RKO (cell line): ENCODE measurements around the gene GABRR2.

ENCODE experiments used
- DNase-seq: peaks from one replicate; pipeline ENCODE4 v3.0.0-alpha.2; 2016; ENCODE audit warnings: low spot score

Gene GABRR2

DNA sequence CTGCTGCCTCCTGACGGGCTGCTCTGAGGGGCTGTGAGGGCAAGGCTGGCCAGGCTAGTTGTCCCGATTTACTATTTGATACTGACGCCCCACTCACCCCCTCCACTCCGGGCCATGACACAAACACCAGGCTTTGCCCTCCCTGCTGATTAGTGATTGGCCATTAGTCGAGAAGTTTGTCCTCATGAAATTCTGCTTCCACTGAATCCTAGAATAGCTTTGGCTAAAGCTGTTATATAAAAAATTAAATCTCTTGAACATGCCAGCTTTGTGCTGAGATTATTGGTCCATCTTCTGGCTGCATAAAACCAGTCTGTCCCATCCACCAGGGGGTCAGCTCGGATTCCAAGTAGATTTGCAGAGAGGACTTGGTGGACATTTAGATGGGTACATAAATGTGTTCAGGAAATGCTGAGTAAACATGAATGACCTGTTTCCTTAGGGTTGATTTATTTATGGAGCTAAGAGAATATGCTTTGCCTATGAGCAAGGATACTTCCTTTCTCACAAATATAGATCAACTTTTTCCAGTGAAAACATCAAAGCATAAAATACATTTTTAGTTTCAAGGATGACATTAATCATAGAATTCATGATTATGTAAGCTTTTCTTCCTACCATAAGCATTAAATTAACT lies at the start of gene GABRR2:
Gene GABRR2, minus strand, starts transcription at position 51 of the 637 bp plus-strand sequence. CDS start 134 bp downstream, outside the sequence.
- DNase-seq, result no peak

DNA sequence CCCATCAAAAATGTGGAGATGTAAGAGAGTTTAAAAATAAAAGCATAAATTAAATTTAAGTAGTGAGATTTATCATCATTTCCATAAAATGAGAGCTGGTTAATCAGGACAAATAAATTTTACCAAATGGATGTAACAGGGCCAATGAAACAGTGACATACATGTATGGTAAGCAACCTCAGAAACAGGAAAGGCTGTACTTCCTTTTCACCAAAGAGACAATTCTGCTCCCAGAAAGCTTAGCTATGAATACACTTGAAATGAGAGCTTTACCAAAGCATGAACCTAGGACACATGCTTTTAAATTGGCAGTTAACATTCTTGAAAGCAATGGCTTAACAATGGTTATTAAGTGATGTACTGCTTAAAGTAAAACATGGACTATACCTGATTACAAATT lies 49.5 kb upstream of the GABRR2 start:
- DNase-seq, result no peak

DNA sequence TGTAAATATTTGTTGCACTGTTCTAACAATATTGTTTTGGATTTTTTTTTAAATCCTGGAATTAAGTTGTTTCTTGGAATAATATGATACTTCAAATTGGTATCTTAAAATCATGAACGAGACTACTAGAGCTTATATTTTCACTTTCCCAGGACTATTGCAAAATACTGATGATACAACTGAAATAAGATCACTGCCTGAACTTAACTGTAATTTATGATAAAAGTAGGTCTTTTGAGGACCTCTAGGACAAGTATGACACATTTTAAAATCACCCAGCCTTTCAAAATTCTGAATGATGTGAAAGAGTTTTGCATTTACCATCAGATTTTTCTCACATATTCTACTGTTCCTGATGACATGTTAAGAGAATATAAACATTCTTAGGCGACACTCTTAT lies 46.1 kb upstream of the GABRR2 start:
- DNase-seq, result no peak

DNA sequence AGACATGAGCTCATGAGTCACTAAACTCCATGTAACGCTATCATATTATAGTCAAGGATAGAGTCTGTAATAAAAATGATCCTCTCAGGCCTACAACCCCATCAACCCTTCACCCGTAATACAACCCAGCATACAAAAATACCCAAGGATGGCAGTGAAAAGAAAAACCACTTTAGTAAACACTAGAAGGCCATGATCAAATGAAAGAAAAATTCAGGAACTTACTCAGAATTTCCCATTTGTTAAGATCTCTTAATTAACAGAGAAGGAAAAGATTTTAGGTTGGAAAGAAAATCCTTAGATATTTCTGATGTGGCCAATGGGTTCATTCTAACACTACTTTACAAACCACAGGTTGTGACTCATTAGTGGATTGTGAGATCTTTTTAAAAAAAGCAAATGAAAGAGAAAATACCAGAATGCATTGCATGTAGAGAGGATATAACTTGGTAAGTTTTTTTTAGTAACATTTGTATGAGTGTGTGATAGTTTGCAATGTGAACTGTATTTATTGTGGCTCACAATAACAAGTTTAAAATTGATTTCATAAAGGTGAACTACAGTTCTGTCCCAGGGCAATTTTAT lies 45.4 kb upstream of the GABRR2 start:
- no peak for DNase-seq

DNA sequence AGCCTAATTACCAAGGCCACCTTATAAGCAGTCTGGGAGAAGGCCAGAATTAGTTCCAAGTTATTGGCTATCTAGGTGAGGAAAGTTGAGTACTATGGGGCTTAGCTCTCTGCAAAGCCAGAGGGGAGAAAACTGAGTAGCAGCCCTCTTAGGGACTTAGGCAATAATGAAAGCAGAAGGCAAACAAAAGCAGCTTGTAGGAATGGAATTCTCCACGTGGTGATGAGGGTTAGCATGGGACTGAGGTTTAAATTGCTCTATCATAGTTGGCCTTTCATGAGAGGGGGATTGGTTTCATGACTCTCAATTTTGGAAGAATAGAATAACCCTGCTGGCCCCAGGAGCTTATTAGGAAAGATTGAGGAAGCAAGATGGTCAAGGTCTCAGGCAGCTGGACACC lies 44.5 kb upstream of the GABRR2 start:
- no peak for DNase-seq

DNA sequence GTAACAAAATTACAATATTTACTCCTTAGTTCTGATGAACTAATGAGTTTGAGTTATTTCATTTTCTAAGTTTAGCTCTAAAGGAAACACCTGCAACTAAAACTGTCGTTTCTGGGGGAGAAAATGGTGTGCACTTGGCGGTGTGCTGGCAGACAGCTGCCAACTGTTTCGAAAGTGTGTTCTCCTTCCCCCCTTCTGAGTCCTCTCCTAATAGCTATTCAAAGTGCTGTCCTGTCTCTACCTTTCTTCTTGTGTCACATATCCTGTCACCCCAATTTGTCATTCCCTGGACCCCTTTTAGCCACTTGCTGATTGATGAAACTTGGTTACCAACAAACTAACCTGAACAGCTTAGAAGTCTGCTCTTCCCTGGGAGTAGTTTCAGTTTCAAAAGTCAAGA lies 42.3 kb upstream of the GABRR2 start:
- DNase-seq, result no peak

DNA sequence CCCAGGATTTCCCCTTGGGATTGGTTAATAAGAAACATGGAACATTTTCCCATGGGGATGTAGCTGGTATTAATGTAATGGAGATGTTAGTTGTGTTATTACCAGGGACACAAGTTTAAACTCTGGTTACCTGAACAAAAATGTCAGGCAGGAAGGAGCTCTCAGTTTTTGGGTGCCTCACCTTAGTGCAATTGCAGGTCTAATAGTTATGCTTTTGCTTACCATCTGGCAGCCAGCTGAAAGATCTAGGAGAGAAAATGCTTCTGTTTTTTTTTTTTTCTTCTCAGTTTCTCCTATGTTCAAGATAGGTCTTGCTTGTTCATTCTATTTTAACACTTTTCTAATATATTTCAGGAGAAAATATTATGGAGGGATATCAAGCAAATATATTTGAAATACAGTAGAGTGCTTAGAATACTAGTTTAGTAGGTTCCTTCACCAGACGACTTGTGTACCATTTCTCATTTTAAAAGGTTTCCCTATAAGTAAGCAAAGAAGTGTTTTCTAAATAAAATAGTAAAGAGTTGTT lies 41.6 kb upstream of the GABRR2 start:
- no peak for DNase-seq

DNA sequence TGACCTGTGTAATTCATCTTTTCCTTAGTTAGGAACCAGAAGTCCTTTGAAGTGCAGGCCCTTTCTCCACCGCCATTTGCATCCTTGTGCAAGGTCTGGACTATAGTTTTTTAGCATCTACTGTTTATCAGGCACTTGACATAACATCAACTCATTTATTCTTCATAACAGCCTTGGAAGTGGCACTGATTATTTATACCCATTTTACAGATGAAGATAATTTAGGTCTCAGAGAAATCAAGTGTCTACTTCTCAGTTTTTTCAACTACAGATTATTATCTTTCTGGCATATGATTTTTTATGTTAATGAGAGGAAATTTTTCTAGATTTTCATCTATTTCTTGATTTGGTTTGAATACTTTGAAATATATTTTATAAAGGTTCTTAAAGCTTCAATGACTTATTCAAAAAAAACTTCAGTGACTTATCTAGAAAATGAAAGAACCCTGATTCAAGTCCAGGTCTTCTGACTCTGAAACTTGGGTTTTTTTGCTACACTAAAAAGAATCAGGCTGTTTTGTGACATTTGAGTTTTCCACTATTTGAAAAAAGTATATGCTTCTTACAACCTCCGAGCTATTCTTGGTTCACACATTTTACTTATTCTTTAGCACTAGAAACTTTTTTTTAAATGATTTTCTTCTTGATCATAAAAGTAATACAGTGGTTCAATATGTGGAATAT lies 40.6 kb upstream of the GABRR2 start:
- DNase-seq, result no peak

DNA sequence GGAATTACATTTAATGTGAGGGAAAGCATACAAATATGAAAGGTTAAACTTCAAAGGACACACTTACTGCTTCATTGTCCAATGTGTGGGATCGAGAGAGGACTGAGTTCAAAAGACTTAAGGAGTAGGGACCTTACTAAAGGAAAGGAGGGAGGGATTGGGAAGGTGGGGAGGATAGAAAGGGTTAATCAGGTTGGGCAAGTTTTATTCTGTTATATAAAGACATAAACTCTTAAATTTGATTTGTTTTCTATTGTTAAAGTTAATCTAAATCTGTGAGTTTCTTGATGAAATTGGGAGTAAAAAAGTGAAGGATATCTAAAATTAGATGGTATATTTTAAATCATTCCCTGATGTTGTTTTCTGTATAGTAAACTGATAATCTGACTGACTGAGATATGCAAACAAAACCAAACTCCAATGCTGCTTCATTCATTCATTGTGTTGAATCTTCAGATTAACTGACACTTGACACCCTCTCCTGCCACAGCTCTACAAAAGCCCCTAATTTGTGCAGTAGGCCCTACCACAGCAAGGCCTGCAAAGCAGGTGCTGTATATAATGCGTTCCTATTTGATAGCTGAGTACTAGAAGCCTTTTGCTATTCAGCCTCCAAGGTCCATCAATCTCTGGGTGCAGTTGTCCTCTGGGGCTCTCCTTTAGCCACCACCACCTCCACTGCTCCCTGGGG lies 38.7 kb upstream of the GABRR2 start:
- DNase-seq, result no peak

DNA sequence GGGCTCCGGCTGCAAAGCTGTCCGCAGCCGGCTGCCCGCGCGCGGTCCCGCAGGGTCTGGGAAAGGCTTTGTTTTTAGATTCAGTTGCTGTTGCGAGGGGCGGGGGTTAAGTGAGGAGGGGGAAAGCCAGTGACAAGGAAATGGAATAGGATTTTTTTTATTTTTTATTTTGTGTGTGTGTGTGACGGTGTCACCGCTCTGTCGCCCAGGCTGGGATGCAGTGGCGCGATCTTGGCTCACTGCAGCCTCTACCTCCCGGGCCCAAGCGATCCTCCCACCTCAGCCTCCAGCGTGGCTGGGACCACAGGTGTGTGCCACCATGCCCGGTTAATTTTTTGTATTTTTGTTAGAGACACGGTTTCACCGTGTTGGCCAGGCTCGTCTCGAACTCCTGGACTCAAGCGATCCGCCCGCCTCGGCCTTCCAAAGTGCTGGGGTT lies 38.0 kb upstream of the GABRR2 start:
- DNase-seq, result no peak

DNA sequence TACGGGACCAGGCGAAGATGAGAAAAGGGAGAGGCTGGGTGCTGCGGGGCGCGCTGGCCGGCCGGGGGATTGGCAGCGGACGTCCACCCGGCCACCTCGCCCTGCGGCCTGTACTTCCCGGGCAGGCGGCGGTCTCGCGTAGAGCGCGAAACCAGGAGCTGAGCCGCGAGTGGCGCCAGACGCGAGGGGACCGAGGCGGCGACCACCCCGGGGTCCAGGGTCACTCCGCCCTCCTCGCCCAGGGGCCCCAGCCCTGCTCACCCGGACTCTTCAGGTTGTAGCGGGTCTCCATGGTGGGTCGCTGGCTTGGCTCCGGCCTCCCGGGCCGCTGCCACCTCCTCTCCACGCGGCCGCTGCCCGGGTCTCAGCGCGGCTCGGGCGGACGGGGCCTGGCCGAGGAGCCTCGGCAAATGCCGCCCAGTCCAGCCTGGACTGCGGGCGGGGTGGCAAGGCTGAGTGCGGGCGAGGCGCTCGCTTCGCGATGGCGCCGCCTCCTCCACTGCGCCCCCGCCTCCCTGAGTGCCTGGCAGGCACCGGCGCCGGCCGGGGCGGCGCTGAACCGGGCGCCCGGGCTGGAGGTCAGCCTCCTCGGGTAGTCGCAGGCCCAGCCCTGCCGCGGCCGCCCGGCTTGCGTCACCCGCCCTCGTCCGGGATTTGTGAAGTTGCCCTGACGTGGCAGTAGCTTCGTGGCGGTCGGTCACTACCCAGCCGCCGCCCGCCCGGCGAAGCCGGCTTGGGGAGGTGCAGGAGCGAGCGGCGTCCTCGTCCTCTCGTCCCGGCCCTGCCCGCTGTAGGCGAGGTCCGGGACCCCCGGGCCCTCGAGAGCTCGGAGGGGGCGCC lies 37.4 kb upstream of the GABRR2 start, which contains the start of gene UBE2J1:
Gene UBE2J1, minus strand, starts transcription at position 445 of the 840 bp plus-strand sequence. Its CDS starts 153 bp downstream, at position 292.
- DNase-seq, result peak; percentile 86

DNA sequence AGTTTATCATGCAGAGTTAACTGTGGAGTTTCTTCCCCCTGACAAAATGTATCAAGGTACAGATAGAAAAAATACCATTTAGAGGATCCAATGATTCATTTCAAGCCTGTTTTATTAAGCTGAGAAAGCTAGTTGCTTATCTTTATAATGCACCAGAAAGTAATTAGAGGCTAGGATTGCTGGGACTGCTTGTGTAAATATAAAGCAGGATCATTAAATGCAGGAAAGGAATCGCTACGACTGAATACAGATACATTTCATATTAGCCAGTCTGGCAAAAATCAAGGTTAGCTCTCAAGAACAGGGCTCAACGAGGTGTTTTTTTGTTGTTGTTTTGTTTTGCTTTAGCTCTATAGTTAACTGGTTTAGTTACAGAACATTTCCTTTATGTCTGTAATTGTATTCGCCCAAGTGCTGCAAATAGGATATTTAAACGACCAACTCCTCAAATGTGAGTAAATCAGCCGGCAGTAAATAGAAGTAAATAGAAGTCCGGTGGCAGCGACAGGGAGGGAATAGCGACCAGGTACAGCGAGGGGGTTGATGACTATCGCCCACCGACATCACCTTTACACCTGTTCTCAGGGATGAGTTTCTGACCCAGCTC lies 36.7 kb upstream of the GABRR2 start:
- DNase-seq, result peak; percentile 21

DNA sequence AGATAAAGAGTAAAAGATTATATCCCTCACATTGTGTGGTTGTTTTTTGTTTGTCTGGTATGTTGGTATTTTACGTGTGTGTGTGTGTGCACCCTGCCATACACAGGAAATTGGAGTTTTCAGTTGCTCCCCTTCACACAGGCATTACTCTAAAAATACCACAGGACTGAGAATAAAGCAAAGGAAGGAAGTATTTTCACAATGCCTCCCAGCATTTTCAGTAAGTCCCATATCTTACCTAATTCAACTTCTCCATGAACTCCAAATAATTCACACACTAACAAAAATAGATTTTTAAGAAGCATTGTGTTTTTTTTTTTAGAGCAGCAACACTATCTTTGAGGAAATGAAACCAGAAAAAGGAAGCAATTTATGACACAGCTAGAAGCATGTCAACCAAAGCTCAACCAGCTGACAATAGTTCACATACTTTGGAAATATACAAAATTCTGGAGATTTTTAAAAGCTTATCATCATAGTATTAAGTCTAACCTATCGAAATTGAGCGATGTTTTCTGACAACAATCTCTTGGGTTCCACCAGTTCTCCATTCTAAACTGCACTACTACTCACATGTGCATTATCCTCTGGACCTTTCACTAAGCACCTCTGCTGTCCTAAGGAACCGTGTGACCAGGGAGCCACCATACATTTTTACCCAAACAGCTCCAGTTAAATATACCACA lies 35.3 kb upstream of the GABRR2 start:
- no peak for DNase-seq

DNA sequence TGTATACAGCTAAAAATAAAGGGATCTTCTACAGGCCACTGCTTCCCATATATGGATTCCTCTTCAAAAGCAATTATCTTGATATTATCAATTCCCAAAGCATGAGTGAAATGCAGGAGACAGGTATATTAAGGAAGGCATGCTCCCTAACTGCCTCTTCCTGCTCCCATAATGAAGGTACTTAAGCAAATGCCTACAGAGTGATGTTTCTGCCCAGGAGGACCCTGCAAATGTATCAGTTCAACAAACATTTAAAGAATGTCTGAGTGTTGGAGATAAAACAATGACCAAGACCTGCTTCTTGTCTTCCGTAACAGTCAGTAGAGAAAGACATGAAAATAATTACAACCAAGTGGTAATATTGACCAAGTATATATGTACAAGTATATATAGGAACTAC lies 33.3 kb upstream of the GABRR2 start:
- DNase-seq, result no peak

DNA sequence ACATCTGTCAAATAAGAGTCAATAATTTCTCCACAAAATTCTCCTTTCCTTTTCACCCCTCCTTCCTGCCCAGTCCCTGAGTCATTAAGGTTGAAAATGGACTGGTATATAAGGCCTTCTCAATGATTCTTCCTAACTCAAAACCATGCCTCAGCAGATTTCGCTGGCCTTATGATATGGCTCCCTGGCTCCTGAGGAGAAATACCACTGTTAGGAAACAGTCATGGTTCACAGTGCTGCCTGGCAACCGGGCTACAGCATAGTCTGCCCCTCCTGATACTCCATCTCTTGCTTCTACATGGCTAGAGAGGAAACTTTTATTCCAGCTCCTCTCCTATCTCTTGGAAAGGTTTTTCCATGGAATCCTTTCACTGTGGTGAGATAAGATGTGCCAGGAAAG lies 32.7 kb upstream of the GABRR2 start:
- peak; percentile 9 for DNase-seq

DNA sequence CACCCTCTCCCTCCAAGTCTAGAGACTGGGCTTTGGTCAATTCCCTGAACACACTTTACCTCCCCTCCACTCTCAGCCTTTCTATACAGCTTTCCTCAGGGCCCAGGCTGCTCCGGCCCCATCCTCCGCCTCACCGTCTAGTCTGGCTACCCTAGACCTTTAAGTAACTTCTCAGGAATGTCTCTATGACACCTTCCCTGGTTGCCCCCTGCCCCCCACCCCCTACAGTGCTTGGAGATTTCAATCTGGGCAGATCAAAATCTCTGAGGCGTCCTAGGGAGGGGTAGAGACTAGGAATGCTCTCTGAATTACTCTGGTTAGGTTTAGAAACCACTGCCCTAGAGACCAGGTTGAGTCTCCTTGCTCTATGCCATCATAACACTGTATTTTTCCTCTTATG lies 31.3 kb upstream of the GABRR2 start:
- DNase-seq, result no peak

DNA sequence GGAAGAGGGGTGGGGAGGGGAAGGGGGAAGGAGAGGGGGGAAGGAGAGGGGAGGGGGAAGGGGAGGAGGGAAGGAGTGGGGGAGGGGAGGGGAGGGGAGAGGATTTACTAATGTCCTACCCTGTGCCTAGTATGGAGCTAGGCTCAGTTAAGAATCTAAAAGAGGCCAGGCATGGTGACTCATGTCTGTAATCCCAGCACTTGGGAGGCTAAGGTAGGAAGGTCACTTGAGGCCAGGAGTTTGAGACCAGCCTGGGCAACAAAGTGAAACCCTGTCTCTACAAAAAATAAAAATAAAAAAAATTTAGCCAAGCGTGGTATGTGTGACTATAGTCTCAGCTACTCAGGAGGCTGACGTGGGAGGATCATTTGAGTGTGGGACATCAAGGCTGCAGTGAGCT lies 24.5 kb upstream of the GABRR2 start:
- DNase-seq, result no peak

DNA sequence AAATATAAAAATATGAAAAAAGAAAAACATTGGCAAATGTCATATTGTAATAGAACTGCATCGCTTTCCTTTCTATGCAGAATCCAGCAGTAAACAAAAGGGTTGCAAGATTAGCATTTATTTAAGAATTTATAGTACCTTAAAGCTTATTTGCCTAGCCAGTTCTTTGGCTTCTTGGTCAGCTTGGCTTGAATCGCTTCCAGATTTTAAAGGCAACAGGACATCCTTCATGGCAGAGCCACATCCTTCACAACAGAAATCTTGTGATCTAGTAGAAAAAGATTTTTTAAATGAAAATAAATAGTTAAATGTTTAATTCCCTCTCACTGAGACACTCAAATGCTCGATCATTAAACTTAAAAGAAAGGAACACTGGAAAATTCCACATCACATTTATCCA lies 20.1 kb upstream of the GABRR2 start:
- no peak for DNase-seq

DNA sequence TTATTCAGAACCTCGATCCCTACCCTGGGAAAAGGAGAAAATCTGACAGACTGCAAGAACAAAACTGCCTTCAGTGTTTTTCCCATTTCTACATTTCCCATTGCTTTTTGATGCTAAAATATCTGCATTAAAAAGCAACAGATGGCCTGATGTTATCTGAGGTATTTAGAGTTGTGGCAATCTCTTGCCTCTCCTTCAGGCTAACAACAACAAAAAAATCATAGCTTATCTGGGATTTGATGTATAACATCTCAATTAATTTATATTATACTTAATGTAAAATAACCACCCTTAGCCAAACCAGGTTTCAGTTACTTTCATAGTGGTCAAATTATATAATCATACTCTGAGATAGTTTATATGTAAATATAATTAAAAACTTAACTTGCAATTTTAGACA lies 15.8 kb upstream of the GABRR2 start:
- no peak for DNase-seq

DNA sequence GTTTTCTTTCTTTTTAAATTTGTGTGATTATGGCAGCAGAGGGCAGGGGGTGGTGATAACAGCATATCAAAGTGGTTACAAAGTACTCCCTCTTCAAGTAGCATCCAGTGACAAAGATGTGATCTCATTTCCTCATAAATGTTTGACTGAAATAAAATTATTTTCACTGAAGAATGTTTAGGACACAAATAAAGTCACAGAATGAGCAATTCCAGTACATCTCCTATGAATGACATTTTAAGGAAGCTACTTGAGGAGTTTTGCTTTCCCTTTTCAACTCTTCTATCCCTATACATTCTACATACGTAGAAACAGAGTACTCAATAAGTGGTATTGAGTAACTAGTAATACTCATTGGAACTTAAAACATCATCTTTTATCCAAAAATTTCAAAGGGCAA lies 13.9 kb upstream of the GABRR2 start:
- DNase-seq, result no peak

DNA sequence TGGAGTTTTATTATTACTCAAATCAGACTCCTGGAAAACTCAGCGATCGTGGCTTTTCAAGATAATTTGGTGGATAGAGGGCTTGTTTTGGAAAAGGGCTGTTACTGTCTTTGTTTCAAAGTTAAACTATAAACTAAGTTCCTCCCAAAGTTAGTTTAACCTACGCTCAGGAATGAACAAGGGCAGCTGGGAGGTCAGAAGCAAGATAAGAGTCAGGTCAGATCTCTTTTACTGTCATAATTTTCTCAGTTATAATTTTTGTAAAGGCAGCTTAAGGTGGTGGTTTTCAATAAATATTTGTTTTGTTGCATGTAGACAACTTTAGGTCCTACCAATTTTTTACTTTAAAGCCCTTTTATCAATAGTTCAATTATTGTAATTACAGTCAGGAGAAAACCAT lies 9.2 kb upstream of the GABRR2 start:
- DNase-seq, result no peak
